Panc1 (cell line): ENCODE measurements around the gene HTT. TPM values are rescaled to one million over a fixed set of nuclear protein-coding genes. Genes with fewer than 3 reads are reported as not detected.

Experiments
- ATAC-seq: fragments of 200-7000 bp; cut with Tn5 transposase; 2 replicates; pipeline ENCODE4 v1.9.1; 2020; ENCODE audit warnings: mild to moderate bottlenecking, moderate library complexity
- BruUV-seq: library from RNA; stranded (reverse); fragments of 400-500 nt; replicated peaks from 2 replicates; lab custom pipeline; 2021; lab: Mats Ljungman, UMichigan
- CTCF ChIA-PET: fragments of 300-600 bp; sonication (Branson Sonifier 250); formaldehyde crosslinking; loops from one replicate; lab custom pipeline; 2022; ENCODE audit warnings: antibody characterized with exemption; lab: Charles Lee
- POLR2A ChIA-PET: fragments of 300-600 bp; sonication (Branson Sonifier 250); formaldehyde crosslinking; loops from one replicate; lab custom pipeline; 2022; ENCODE audit warnings: antibody characterized with exemption; lab: Charles Lee
- DNase-seq: peaks from one replicate; pipeline ENCODE4 v3.0.0-alpha.2; 2010; ENCODE audit warnings: low read depth, low spot score
- H3K27ac ChIP-seq: 2 replicates; pipeline ENCODE4 v1.5.1; 2011; ENCODE audit warnings: mild to moderate bottlenecking, low read length, inconsistent platforms
- H3K27me3 ChIP-seq: fragments of 200-500 bp; sonication (Bioruptor generic); 2 replicates; pipeline ENCODE4 v1.6.0; 2014; ENCODE audit warnings: low read length, inconsistent platforms; ENCODE audit not compliant: control insufficient read depth, insufficient read depth
- H3K36me3 ChIP-seq: fragments of 200-500 bp; sonication (Bioruptor generic); 2 replicates; pipeline ENCODE4 v1.5.1; 2014; ENCODE audit warnings: inconsistent platforms, mild to moderate bottlenecking, low read length, moderate library complexity; ENCODE audit not compliant: control insufficient read depth, insufficient read depth
- H3K4me1 ChIP-seq: 2 replicates; pipeline ENCODE4 v1.5.1; 2011; ENCODE audit warnings: inconsistent platforms, mild to moderate bottlenecking, low read length, moderate library complexity; ENCODE audit not compliant: control insufficient read depth, insufficient read depth
- H3K4me3 ChIP-seq, 2 experiments: 2 replicates each; pipeline ENCODE4 v1.5.1; 2011 to 2012; ENCODE audit warnings: low read depth in 2 of 2, low read length in 2 of 2, mild to moderate bottlenecking in 2 of 2, inconsistent platforms in 1 of 2, moderate library complexity in 1 of 2
- H3K9me3 ChIP-seq: fragments of 200-500 bp; sonication (Bioruptor generic); 2 replicates; pipeline ENCODE4 v1.5.1; 2014; ENCODE audit warnings: low read depth, mild to moderate bottlenecking, inconsistent platforms, low read length, moderate library complexity; ENCODE audit not compliant: control insufficient read depth, insufficient read depth
- POLR2AphosphoS5 ChIP-seq: IDR thresholded peaks from 2 replicates; pipeline ENCODE4 v1.6.1; 2012; ENCODE audit warnings: mild to moderate bottlenecking, low read depth, low read length, moderate library complexity
- REST ChIP-seq, 2 experiments: IDR thresholded peaks; 2 replicates each; pipeline ENCODE4 v1.6.1; 2011 to 2012; ENCODE audit warnings: low read depth in 2 of 2, control low read depth in 1 of 2, low read length in 1 of 2, mild to moderate bottlenecking in 1 of 2, moderate library complexity in 1 of 2; ENCODE audit not compliant: insufficient read depth in 1 of 2
- SIN3A ChIP-seq: IDR thresholded peaks from 2 replicates; pipeline ENCODE4 v1.6.1; 2012; ENCODE audit warnings: low read depth, mild to moderate bottlenecking, low read length, moderate library complexity, borderline replicate concordance; ENCODE audit not compliant: insufficient read depth
- TCF7L2 ChIP-seq: IDR thresholded peaks from 2 replicates; pipeline ENCODE4 v1.6.1; 2011; ENCODE audit warnings: mild to moderate bottlenecking, low read depth, low read length, inconsistent platforms
- in situ Hi-C: cut with HindIII; loops from 2 replicates; pipeline ENCODE4 v1.10.0; 2016; ENCODE audit warnings: low sequenced_read_pairs, low pct_unique_long_range_greater_than_20kb
- intact Hi-C: fragments of 100-400 bp; cut with micrococcal nuclease; formaldehyde crosslinking; loops from one replicate; pipeline ENCODE4 v1.10.0; 2022; ENCODE audit not compliant: unreplicated experiment
- total RNA-seq: library from RNA; stranded (reverse); gene quantifications from one replicate; pipeline ENCODE4 v1.2.1, GENCODE V29; 2021; ENCODE audit not compliant: unreplicated experiment
- TF ChIP-seq, protein P1 (sequence below): fragments of 450-650 bp; IDR thresholded peaks from 2 replicates; pipeline ENCODE4 v1.5.1; 2017; ENCODE audit warnings: mild to moderate bottlenecking

Gene HTT
- total RNA-seq, 1 experiment from 2014 or later, result 24.7 TPM

DNA sequence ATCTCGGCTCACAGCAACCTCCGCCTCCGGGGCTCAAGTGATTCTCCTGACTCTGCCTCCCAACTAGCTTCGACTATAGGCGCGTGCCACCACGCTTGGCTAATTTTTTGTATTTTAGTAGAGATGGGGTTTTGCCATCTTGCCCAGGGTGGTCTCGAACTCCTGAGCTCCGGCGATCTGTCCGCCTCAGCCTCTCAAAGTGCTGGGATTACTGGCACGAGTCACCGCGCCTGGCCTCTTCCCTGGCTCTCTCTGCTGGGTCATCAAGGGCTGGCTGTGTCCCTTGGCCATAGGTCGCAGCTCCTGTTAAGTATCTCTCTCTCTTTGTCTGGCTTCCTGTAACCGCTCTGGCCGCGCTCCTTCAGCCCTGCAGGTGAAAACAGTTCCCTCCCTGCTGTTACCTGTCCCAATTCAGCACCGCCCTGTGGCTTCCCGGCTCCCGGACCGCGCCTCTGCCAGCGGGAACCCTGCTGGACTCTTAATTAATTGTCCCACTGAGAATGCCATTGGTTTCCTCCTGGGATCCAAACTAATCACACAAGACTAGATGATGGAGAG, 217.0 kb downstream of the HTT start:
- peaks cover 6% of the 10 kb centered on the region; the same call in 1 of the 2 replicates for H3K4me1 ChIP-seq
- H3K9me3 ChIP-seq, result no peaks in the 10 kb centered on the region
- POLR2A ChIA-PET, result no interaction called here
- CTCF ChIA-PET, result interaction anchor here (0.6 kb wide), 1 partner anchor 187 kb away, joined by 10 read pairs; no protein-coding TSS in a partner anchor
- DNase-seq (no peak), ATAC-seq (no peak)
- no peaks in the 10 kb centered on the region; the same call in 1 of the 2 replicates for H3K36me3 ChIP-seq
- TF ChIP-seq POLR2AphosphoS5, result no peak
- TF ChIP-seq REST (IDR thresholded peaks at IDR 0.05; ENCODE audit: insufficient read depth in 1 of 2, low read depth in 2 of 2, low read length in 1 of 2), result no peak
- TF ChIP-seq TCF7L2, result no peak
- TF ChIP-seq, protein P1, sequence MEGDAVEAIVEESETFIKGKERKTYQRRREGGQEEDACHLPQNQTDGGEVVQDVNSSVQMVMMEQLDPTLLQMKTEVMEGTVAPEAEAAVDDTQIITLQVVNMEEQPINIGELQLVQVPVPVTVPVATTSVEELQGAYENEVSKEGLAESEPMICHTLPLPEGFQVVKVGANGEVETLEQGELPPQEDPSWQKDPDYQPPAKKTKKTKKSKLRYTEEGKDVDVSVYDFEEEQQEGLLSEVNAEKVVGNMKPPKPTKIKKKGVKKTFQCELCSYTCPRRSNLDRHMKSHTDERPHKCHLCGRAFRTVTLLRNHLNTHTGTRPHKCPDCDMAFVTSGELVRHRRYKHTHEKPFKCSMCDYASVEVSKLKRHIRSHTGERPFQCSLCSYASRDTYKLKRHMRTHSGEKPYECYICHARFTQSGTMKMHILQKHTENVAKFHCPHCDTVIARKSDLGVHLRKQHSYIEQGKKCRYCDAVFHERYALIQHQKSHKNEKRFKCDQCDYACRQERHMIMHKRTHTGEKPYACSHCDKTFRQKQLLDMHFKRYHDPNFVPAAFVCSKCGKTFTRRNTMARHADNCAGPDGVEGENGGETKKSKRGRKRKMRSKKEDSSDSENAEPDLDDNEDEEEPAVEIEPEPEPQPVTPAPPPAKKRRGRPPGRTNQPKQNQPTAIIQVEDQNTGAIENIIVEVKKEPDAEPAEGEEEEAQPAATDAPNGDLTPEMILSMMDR, result no peak
- TF ChIP-seq SIN3A, result no peak
- no peaks in the 10 kb centered on the region for H3K27me3 ChIP-seq
- in situ Hi-C loops, result no loop called here
- BruUV-seq, result no TSS peak
- H3K4me3 ChIP-seq, result peak overlapping the region; percentile 69 to 71
- intact Hi-C loops, result no loop called here
- H3K27ac ChIP-seq, result peak overlapping the region; percentile 41

DNA sequence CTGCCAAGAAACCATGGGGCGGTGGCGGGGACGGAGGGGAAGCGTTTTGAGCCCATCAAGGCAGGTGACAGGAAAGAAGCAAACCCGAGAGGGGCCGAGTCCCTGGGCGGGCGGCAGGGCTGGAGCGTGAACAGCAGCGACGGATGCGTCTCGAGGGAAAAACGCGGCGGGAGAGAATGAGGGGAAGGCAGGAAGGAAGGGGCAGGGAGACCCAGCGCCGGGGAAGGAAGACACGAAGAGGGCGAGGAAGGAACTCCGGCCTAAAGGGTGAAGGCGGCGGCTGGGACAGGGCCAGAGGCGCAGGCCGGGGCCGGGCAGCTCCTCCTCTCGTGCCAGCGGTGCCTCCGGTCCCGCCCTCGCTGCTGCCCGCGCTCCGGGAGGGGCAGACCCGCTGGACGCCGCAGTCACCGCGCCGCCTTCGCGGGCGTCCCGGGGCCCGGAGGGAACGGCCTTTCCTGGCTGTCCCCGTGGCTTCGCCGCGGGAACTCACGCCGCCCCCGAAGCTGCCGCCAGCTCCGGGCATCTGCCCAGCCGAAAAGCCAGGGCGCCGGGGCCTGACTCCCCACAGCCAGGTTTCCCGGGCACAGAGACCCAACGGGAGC, 217.6 kb downstream of the HTT start:
- Histone ChIP-seq H3K4me3 (peak overlapping the region; percentile 69 to 71), H3K9me3 (no peaks in the 10 kb centered on the region), H3K4me1 (peaks cover 6% of the 10 kb centered on the region; the same call in 1 of the 2 replicates), H3K27me3 (no peaks in the 10 kb centered on the region), H3K27ac (peak overlapping the region; percentile 51), H3K36me3 (no peaks in the 10 kb centered on the region; the same call in 1 of the 2 replicates)
- no peak for TF ChIP-seq REST (IDR thresholded peaks at IDR 0.05; ENCODE audit: insufficient read depth in 1 of 2, low read depth in 2 of 2, low read length in 1 of 2)
- TF ChIP-seq POLR2AphosphoS5, result no peak
- TF ChIP-seq, protein P1, result no peak
- no peak for TF ChIP-seq SIN3A
- no peak for TF ChIP-seq TCF7L2
- ChIA-PET CTCF (no interaction called here), POLR2A (no interaction called here)
- in situ Hi-C loops, result no loop called here
- DNase-seq (no peak), ATAC-seq (peak; percentile 81)
- intact Hi-C loops, result no loop called here
- BruUV-seq, result no TSS peak
